HUDEP-2 (cell line): ENCODE data around the gene CAMTA1.

ENCODE experiments used
- DNase-seq, 76 experiments: peaks; one replicate each; lab custom pipeline; 2025; ENCODE audit not compliant: unreplicated experiment in 76 of 76; lab: John Stamatoyannopoulos, UW

The CAMTA1 gene

GRCh38 chr1:6923012-6923411, 137.8 kb downstream of the CAMTA1 start:
- no peak for DNase-seq

GRCh38 chr1:6923416-6923815, 138.2 kb downstream of the CAMTA1 start:
- no peak for DNase-seq

GRCh38 chr1:6923955-6924881, 139.0 kb downstream of the CAMTA1 start:
- no peak for DNase-seq

GRCh38 chr1:6924891-6925290, 139.6 kb downstream of the CAMTA1 start:
- no peak for DNase-seq

- DNase-seq, result no peak
Observed at GRCh38 chr1:6927626-6928025, 142.4 kb downstream of the CAMTA1 start.

GRCh38 chr1:6928106-6928885, 143.0 kb downstream of the CAMTA1 start:
- DNase-seq, result no peak

- no peak for DNase-seq
Observed at GRCh38 chr1:6930732-6931300, 145.6 kb downstream of the CAMTA1 start.

GRCh38 chr1:6935361-6935883, 150.2 kb downstream of the CAMTA1 start:
- DNase-seq, result no peak

- no peak for DNase-seq
Observed at GRCh38 chr1:6935911-6936690, 150.8 kb downstream of the CAMTA1 start.

- no peak for DNase-seq
Observed at GRCh38 chr1:6937048-6937447, 151.8 kb downstream of the CAMTA1 start.

- no peak for DNase-seq
Observed at GRCh38 chr1:6939363-6939762, 154.1 kb downstream of the CAMTA1 start.

- no peak for DNase-seq
Observed at GRCh38 chr1:6941786-6942185, 156.5 kb downstream of the CAMTA1 start.

- no peak for DNase-seq
Observed at GRCh38 chr1:6942990-6943389, 157.7 kb downstream of the CAMTA1 start.

- no peak for DNase-seq
Observed at GRCh38 chr1:6944434-6944833, 159.2 kb downstream of the CAMTA1 start.

- DNase-seq, result no peak
Observed at GRCh38 chr1:6947952-6948351, 162.7 kb downstream of the CAMTA1 start.

GRCh38 chr1:6948416-6948815, 163.2 kb downstream of the CAMTA1 start:
- no peak for DNase-seq

- no peak for DNase-seq
Observed at GRCh38 chr1:6948861-6949260, 163.6 kb downstream of the CAMTA1 start.

- no peak for DNase-seq
Observed at GRCh38 chr1:6950001-6950765, 164.9 kb downstream of the CAMTA1 start.

GRCh38 chr1:6951536-6951935, 166.3 kb downstream of the CAMTA1 start:
- no peak for DNase-seq

- DNase-seq, result no peak
Observed at GRCh38 chr1:6953216-6953615, 168.0 kb downstream of the CAMTA1 start.
